ENCODE measurements around the gene LRP5. TPM values are rescaled to one million over a fixed set of nuclear protein-coding genes. Genes with fewer than 3 reads are reported as not detected.

LRP5 gene
- total and polyA plus RNA-seq, 9 of the 15 experiments (the other 6 are each of a cell fraction or from before 2014, with no cell fraction given) = 0.48 to 44.2 (median 13.5) TPM

GRCh38 chr11:68370211-68371111 is 58.1 kb downstream of the LRP5 start:
- no peak for DNase-seq (ENCODE audit: extremely low read depth in 1 of 4, low spot score in 3 of 4)
- intact Hi-C loops (cut with micrococcal nuclease) (no loop called here), in situ Hi-C loops (cut with MboI) (no loop called here)
- Histone ChIP-seq H3K4me2 (ENCODE audit: insufficient read depth, low read length) (no peak overlapping the region), H3K4me1 (replicated peaks in 1 of 2; ENCODE audit: control insufficient read depth in 2 of 2, insufficient read depth in 2 of 2, low read length in 2 of 2) (peaks cover 0 to 28% of the 10 kb centered on the region in 2 experiments; a peak in 2 of 5 replicates), H3K27me3 (ENCODE audit: control insufficient read depth in 2 of 2, insufficient read depth in 2 of 2, low read length in 2 of 2) (no peaks in the 10 kb centered on the region), H2AFZ (ENCODE audit: low read depth, low read length) (no peak overlapping the region), H3K4me3 (no peak overlapping the region), H4K20me1 (replicated peaks; ENCODE audit: control insufficient read depth, insufficient read depth, low read length) (no peaks in the 10 kb centered on the region), H3K27ac (ENCODE audit: extremely low read depth, low read depth, low read length) (no peak overlapping the region), H3K9me3 (replicated peaks; ENCODE audit: control insufficient read depth, insufficient read depth, low read depth, low read length) (no peaks in the 10 kb centered on the region), H3K9me1 (ENCODE audit: control insufficient read depth, insufficient read depth, low read length) (no peaks in the 10 kb centered on the region), H3K79me2 (ENCODE audit: control insufficient read depth, insufficient read depth, low read length) (no peaks in the 10 kb centered on the region), H3K36me3 (ENCODE audit: control insufficient read depth, insufficient read depth, low read length) (peaks cover 28% of the 10 kb centered on the region; the same call in 2 of the 3 replicates), H3K9ac (ENCODE audit: insufficient read depth in 1 of 2, low read depth in 2 of 2, low read length in 2 of 2) (no peak overlapping the region)
- no peak for ATAC-seq
- TF ChIP-seq THRB (CRISPR knock-in tag; conservative IDR thresholded peaks at IDR 0.05) (no peak), ZNF436 (CRISPR knock-in tag; IDR thresholded peaks at IDR 0.05) (no peak), VEZF1 (CRISPR knock-in tag; IDR thresholded peaks at IDR 0.05) (no peak), CGGBP1 (CRISPR knock-in tag; IDR thresholded peaks at IDR 0.05) (no peak), MTA1 (IDR thresholded peaks at IDR 0.05; ENCODE audit: borderline replicate concordance) (no peak), KLF1 (tag; IDR thresholded peaks at IDR 0.05) (no peak), ELF2 (CRISPR knock-in tag; IDR thresholded peaks at IDR 0.05) (no peak), RBM17 (IDR thresholded peaks at IDR 0.05; ENCODE audit: borderline replicate concordance, low read depth, low read length) (no peak), ZNF146 (CRISPR knock-in tag; IDR thresholded peaks at IDR 0.05; ENCODE audit: unreplicated experiment) (no peak), AFF4 (CRISPR knock-in tag; IDR thresholded peaks at IDR 0.05) (no peak), CBX2 (IDR thresholded peaks at IDR 0.05; ENCODE audit: insufficient read depth, low read length, poor library complexity, severe bottlenecking) (no peak), POLR2AphosphoS5 (IDR thresholded peaks at IDR 0.05; ENCODE audit: control insufficient read depth, insufficient read depth, low read depth, low read length) (no peak)
- 91% methylated on average over 21 of the region's 23 CpGs for WGBS (ENCODE audit: insufficient coverage, low coverage, missing lambda C conversion rate)
- no peak for FAIRE-seq
- CTCF ChIA-PET (ENCODE audit: low intra/inter-chr PET ratio) = no interaction called here
- POLR2A ChIA-PET = no interaction called here
- BruUV-seq (replicated peaks) = no TSS peak

All from K562 (cell line).